H1 (cell line): ENCODE results near the gene CGREF1. TPM values are rescaled to one million over a fixed set of nuclear protein-coding genes. Genes with fewer than 3 reads are reported as not detected.

ENCODE experiments used
- CTCF ChIA-PET: fragments of 300-600 bp; sonication (Branson Sonifier 250); formaldehyde crosslinking; loops from one replicate; lab custom pipeline; 2021; ENCODE audit not compliant: partially characterized antibody; lab: Charles Lee
- POLR2A ChIA-PET: fragments of 300-600 bp; sonication (Branson Sonifier 250); formaldehyde crosslinking; loops from one replicate; lab custom pipeline; 2021; ENCODE audit warnings: inconsistent platforms; ENCODE audit not compliant: partially characterized antibody; lab: Charles Lee
- DNase-seq, 2 experiments: peaks; one replicate each; pipeline versions ENCODE4 v3.0.0 to v3.0.0-alpha.2; 2010 to 2022; ENCODE audit warnings: low spot score in 2 of 2, low read depth in 1 of 2, mixed read lengths in 1 of 2
- FAIRE-seq: peaks from 2 replicates; lab custom pipeline; 2011; peaks lifted over from hg19 to GRCh38; lab: Jason Lieb, UNC
- H2AFZ ChIP-seq: 2 replicates; pipeline ENCODE4 v1.8.1; 2012; ENCODE audit warnings: low read length, inconsistent platforms
- H2AK5ac ChIP-seq: 2 replicates; pipeline ENCODE4 v1.6.1; 2013; ENCODE audit warnings: low read depth, low read length
- H2BK120ac ChIP-seq: replicated peaks from 2 replicates; pipeline ENCODE3; 2013; ENCODE audit warnings: low read depth, low read length, inconsistent platforms
- H2BK12ac ChIP-seq: 2 replicates; pipeline ENCODE4 v1.6.1; 2013; ENCODE audit warnings: low read depth, low read length
- H2BK15ac ChIP-seq: 2 replicates; pipeline ENCODE4 v1.6.1; 2013; ENCODE audit warnings: low read length
- H2BK20ac ChIP-seq: 2 replicates; pipeline ENCODE4 v1.6.1; 2013; ENCODE audit warnings: low read length
- H2BK5ac ChIP-seq: 2 replicates; pipeline ENCODE4 v1.6.1; 2013; ENCODE audit warnings: low read depth, low read length
- H3K14ac ChIP-seq: 2 replicates; pipeline ENCODE4 v1.6.1; 2013; ENCODE audit warnings: inconsistent platforms; ENCODE audit not compliant: insufficient read length
- H3K18ac ChIP-seq: 2 replicates; pipeline ENCODE4 v1.6.1; 2013; ENCODE audit warnings: low read length; ENCODE audit errors: extremely low read depth
- H3K23ac ChIP-seq: 2 replicates; pipeline ENCODE4 v1.6.1; 2013; ENCODE audit warnings: inconsistent platforms; ENCODE audit not compliant: insufficient read length
- H3K23me2 ChIP-seq: 2 replicates; pipeline ENCODE4 v1.6.1; 2013; ENCODE audit warnings: low read depth, low read length
- H3K27ac ChIP-seq: 2 replicates; pipeline ENCODE4 v1.6.1; 2011; ENCODE audit warnings: low read depth, low read length, inconsistent platforms
- H3K27me3 ChIP-seq, 4 experiments: replicated peaks in 1 of 4; 1 replicate in 1 of 4; 2 replicates in 3 of 4; pipeline versions ENCODE4 v1.6.1 to v1.8.1; 2011 to 2013; ENCODE audit warnings: low read length in 3 of 4, mild to moderate bottlenecking in 3 of 4, inconsistent platforms in 2 of 4, mixed read lengths in 2 of 4, moderate library complexity in 1 of 4; ENCODE audit not compliant: control insufficient read depth in 3 of 4, insufficient read depth in 3 of 4; ENCODE audit errors: extremely low read depth in 1 of 4
- H3K36me3 ChIP-seq, 4 experiments: 2 replicates each; pipeline versions ENCODE4 v1.6.1 to v1.8.1; 2011 to 2013; ENCODE audit warnings: mild to moderate bottlenecking in 4 of 4, low read length in 3 of 4, moderate library complexity in 2 of 4, control low read depth in 1 of 4, inconsistent platforms in 1 of 4; ENCODE audit not compliant: insufficient read depth in 4 of 4, control insufficient read depth in 2 of 4
- H3K4ac ChIP-seq: replicated peaks from 2 replicates; pipeline ENCODE3; 2013; ENCODE audit warnings: low read length, low read depth, mixed read lengths, inconsistent platforms; ENCODE audit not compliant: insufficient read length
- H3K4me1 ChIP-seq, 4 experiments: replicated peaks in 1 of 4; 1 replicate in 1 of 4; 2 replicates in 3 of 4; pipeline versions ENCODE4 v1.6.1 to v1.8.1; 2011 to 2013; ENCODE audit warnings: low read length in 3 of 4, inconsistent platforms in 2 of 4, mixed read lengths in 1 of 4; ENCODE audit not compliant: insufficient read depth in 4 of 4, control insufficient read depth in 3 of 4
- H3K4me2 ChIP-seq, 2 experiments: 2 replicates each; pipeline versions ENCODE4 v1.6.1 to v1.8.1; 2011 to 2013; ENCODE audit warnings: low read depth in 2 of 2, low read length in 2 of 2, control low read depth in 1 of 2, inconsistent platforms in 1 of 2, mild to moderate bottlenecking in 1 of 2; ENCODE audit not compliant: insufficient read depth in 1 of 2
- H3K4me3 ChIP-seq, 4 experiments: fragments of 200-600, 300-600 bp in 1 of 4; sonication (generic), shearing (Covaris generic), sonication (Bioruptor Twin) in 1 of 4; 2 replicates each; pipeline versions ENCODE4 v1.5.1 to v1.8.1; 2011 to 2016; ENCODE audit warnings: low read length in 4 of 4, low read depth in 3 of 4, control low read depth in 2 of 4, inconsistent platforms in 2 of 4, mild to moderate bottlenecking in 2 of 4, mixed read lengths in 1 of 4, moderate library complexity in 1 of 4; ENCODE audit not compliant: insufficient read depth in 2 of 4; ENCODE audit errors: extremely low read depth in 1 of 4
- H3K56ac ChIP-seq: replicated peaks from 2 replicates; pipeline ENCODE3; 2013; ENCODE audit warnings: low read depth, mild to moderate bottlenecking, mixed read lengths, low read length, inconsistent platforms; ENCODE audit not compliant: insufficient read length
- H3K79me1 ChIP-seq: 2 replicates; pipeline ENCODE4 v1.6.1; 2013; ENCODE audit warnings: low read depth, low read length, control low read depth
- H3K79me2 ChIP-seq, 2 experiments: 2 replicates each; pipeline versions ENCODE4 v1.6.1 to v1.8.1; 2012 to 2013; ENCODE audit warnings: low read length in 2 of 2, mild to moderate bottlenecking in 2 of 2, inconsistent platforms in 1 of 2; ENCODE audit not compliant: insufficient read depth in 2 of 2, control insufficient read depth in 1 of 2
- H3K9ac ChIP-seq, 4 experiments: replicated peaks in 1 of 4; 1 replicate in 1 of 4; 2 replicates in 3 of 4; pipeline versions ENCODE4 v1.6.1 to v1.8.1; 2011 to 2013; ENCODE audit warnings: low read depth in 3 of 4, low read length in 3 of 4, control low read depth in 2 of 4, mild to moderate bottlenecking in 2 of 4, moderate library complexity in 2 of 4, inconsistent platforms in 1 of 4; ENCODE audit errors: extremely low read depth in 1 of 4
- H3K9me3 ChIP-seq, 2 experiments: 2 replicates each; pipeline versions ENCODE4 v1.6.1 to v1.8.1; 2012 to 2013; ENCODE audit warnings: mild to moderate bottlenecking in 2 of 2, moderate library complexity in 2 of 2, control low read depth in 1 of 2, inconsistent platforms in 1 of 2, low read depth in 1 of 2, low read length in 1 of 2, mixed read lengths in 1 of 2; ENCODE audit not compliant: insufficient read depth in 2 of 2
- H4K20me1 ChIP-seq, 2 experiments: replicated peaks in 1 of 2; 2 replicates each; pipeline versions ENCODE3 to v1.8.1; 2011 to 2013; ENCODE audit warnings: inconsistent platforms in 2 of 2, low read length in 2 of 2, mild to moderate bottlenecking in 1 of 2; ENCODE audit not compliant: insufficient read depth in 2 of 2, control insufficient read depth in 1 of 2
- H4K5ac ChIP-seq: 2 replicates; pipeline ENCODE4 v1.6.1; 2013; ENCODE audit warnings: low read length, low read depth, mixed read lengths, inconsistent platforms; ENCODE audit not compliant: insufficient read length
- H4K8ac ChIP-seq: 2 replicates; pipeline ENCODE4 v1.8.0; 2013; ENCODE audit warnings: mild to moderate bottlenecking, moderate library complexity, low read length, inconsistent platforms; ENCODE audit not compliant: insufficient read depth; ENCODE audit errors: extremely low read depth
- H4K91ac ChIP-seq: replicated peaks from 2 replicates; pipeline ENCODE3; 2013; ENCODE audit warnings: low read length, mixed read lengths, inconsistent platforms; ENCODE audit not compliant: insufficient read length
- BACH1 ChIP-seq: IDR thresholded peaks from 2 replicates; pipeline ENCODE4 v1.6.1; 2012; ENCODE audit warnings: low read length, improper control_type of control experiment
- CBX8 ChIP-seq: fragments of 300-800, 300-1000 bp; sonication (generic); IDR thresholded peaks from 2 replicates; pipeline ENCODE4 v1.7.1; 2016; ENCODE audit warnings: low read depth, low read length, borderline replicate concordance
- CREB1 ChIP-seq: IDR thresholded peaks from 2 replicates; pipeline ENCODE4 v1.6.1; 2012; ENCODE audit warnings: inconsistent platforms
- EP300 ChIP-seq, 2 experiments: IDR thresholded peaks; 1 replicate in 1 of 2; 2 replicates in 1 of 2; pipeline ENCODE4 v1.6.1; 2011 to 2012; ENCODE audit warnings: low read depth in 2 of 2, low read length in 2 of 2, mild to moderate bottlenecking in 2 of 2, borderline replicate concordance in 1 of 2, inconsistent platforms in 1 of 2, moderate library complexity in 1 of 2
- GTF2F1 ChIP-seq: IDR thresholded peaks from 2 replicates; pipeline ENCODE4 v1.6.1; 2012; ENCODE audit warnings: low read depth, low read length, improper control_type of control experiment, borderline replicate concordance
- KDM1A ChIP-seq: fragments of 200-600, 300-600 bp; sonication (generic); IDR thresholded peaks from 2 replicates; pipeline ENCODE4 v1.7.1; 2016; ENCODE audit warnings: mild to moderate bottlenecking, low read length, borderline replicate concordance
- SIN3A ChIP-seq, 2 experiments: IDR thresholded peaks in 1 of 2; conservative IDR thresholded peaks in 1 of 2; 2 replicates each; pipeline ENCODE4 v1.6.1; 2011 to 2012; ENCODE audit warnings: low read length in 2 of 2, improper control_type of control experiment in 1 of 2, low read depth in 1 of 2, mild to moderate bottlenecking in 1 of 2
- SP1 ChIP-seq: IDR thresholded peaks from 2 replicates; pipeline ENCODE4 v1.6.1; 2011; ENCODE audit warnings: low read depth, low read length
- TAF7 ChIP-seq: optimal IDR thresholded peaks from 2 replicates; pipeline ENCODE3; 2011; ENCODE audit warnings: low read depth, mild to moderate bottlenecking, inconsistent platforms, low read length, moderate library complexity, borderline replicate concordance
- WGBS, 2 experiments: shearing (Covaris generic) in 1 of 2; methylation state at CpG; one replicate each; pipeline versions ENCODE4 v1.1.6 to v1.1.7; 2013 to 2015; ENCODE audit warnings: low lambda C conversion rate in 2 of 2, mixed read lengths in 2 of 2, inconsistent platforms in 1 of 2, low coverage in 1 of 2, missing lambda C conversion rate in 1 of 2; ENCODE audit not compliant: insufficient replicate concordance in 2 of 2, insufficient coverage in 1 of 2, insufficient read length in 1 of 2; ENCODE audit errors: extremely low coverage in 1 of 2, missing lambda C conversion rate in 1 of 2; 5-methylcytosine and 5-hydroxymethylcytosine counted together
- polyA plus RNA-seq, 7 experiments: library from polyadenylated mRNA; depleted of rRNA in 3 of 7; stranded (reverse) in 5 of 7; unstranded in 2 of 7; fragments of >200 nt in 5 of 7; fragments of 200-250 nt in 2 of 7; gene quantifications; 1 replicate in 5 of 7; 2 replicates in 1 of 7; 4 replicates in 1 of 7; pipeline versions ENCODE4 v1.2.1 to v1.2.3, GENCODE V29; 2011 to 2013; ENCODE audit warnings: missing spikeins in 2 of 7, mixed read lengths in 2 of 7
- total RNA-seq: library from RNA; stranded (reverse); fragmentation: NEBNext Ultra II Directional; extraction: Animal tissue kit (Norgen Biotek cat#: 25700); gene quantifications from 2 replicates; pipeline ENCODE4 v1.2.1, GENCODE V29; 2021
- TF ChIP-seq, protein P1 (sequence below): IDR thresholded peaks from 2 replicates; pipeline ENCODE4 v1.6.1; 2011; ENCODE audit warnings: low read length, improper control_type of control experiment

CGREF1 gene
- total and polyA plus RNA-seq, 2 of the 8 experiments (the other 6 are each of a cell fraction or from before 2014, with no cell fraction given), result 2.5 to 3.4 TPM

DNA sequence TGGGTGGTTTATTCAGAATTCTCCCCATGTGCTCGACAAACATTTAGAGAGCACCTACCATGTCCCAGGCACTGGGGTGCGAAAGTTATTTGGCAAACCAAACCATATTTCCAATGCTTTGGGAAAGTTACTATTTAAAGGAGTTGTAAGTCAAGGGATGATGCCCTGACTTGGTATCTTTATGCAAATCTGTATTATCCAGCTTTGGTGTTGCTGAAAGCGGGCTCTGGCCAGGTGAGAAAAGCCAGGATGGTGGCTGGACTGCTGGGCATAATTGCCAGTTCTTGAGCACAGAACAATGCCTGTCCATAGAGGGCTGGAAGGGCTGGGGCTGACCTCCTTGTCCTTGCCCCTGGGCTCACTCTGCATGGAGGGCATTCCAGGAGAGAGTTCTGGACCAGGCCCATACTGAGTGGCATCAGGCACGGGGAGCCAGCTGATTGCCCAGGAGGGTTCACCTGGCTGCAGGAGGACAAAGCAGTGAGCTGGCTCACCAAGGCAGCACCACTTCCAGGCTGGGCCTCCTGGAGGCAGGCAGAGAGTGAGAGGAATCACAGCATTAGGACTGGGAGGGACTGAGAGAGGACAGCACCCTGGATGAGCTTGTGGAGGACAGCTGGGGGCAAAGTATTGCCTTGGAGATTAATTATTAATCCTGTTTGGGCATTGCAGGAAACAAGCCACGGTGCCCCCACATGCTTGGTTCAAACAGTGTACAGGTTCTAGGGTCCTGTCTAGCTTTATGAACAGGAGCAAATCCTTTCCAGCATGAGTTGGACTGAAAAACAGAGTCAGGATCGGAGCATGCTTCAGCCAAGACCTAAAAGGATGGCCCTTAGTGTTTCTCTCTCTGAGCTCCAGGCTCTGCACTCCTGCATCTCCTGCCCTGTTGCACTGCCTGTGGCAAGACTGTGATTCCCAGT, 25.2 kb downstream of the CGREF1 start:
- Histone ChIP-seq H3K4me3 (no peak overlapping the region), H2BK120ac (no peak overlapping the region), H4K91ac (no peak overlapping the region), H3K9ac (no peak overlapping the region), H3K79me1 (no peaks in the 10 kb centered on the region; the same call in 1 of the 2 replicates), H2AFZ (no peak overlapping the region), H3K18ac (no peak overlapping the region), H3K9me3 (no peaks in the 10 kb centered on the region), H3K4me2 (no peak overlapping the region), H2BK12ac (no peak overlapping the region), H3K4me1 (peaks cover 0 to 2% (median under 1%) of the 10 kb centered on the region in 4 experiments; a peak in 2 of 7 replicates), H4K8ac (no peak overlapping the region), H3K23me2 (no peaks in the 10 kb centered on the region), H2BK20ac (no peak overlapping the region), H4K20me1 (peaks cover 1 to 6% of the 10 kb centered on the region in 2 experiments), H3K4ac (no peak overlapping the region), H3K14ac (no peak overlapping the region), H2BK15ac (no peak overlapping the region), H3K79me2 (no peaks in the 10 kb centered on the region), H3K27me3 (no peaks in the 10 kb centered on the region), H4K5ac (no peak overlapping the region), H3K27ac (no peak overlapping the region), H3K36me3 (no peaks in the 10 kb centered on the region), H3K23ac (no peak overlapping the region), H2BK5ac (no peak overlapping the region), H3K56ac (no peak overlapping the region), H2AK5ac (no peak overlapping the region)
- ChIA-PET CTCF (interaction anchor here (0.7 to 12.7 kb wide), 13 partner anchors 8 to 188 kb away, joined by 3 to 120 read pairs (median 4); partner anchors contain the start of gene PREB), POLR2A (interaction anchor here (1.1 to 1.5 kb wide), 3 partner anchors 21 to 129 kb away, joined by 3 to 6 read pairs (median 4); no protein-coding TSS in a partner anchor)
- WGBS, 2 experiments, result 80% methylated on average over 6 of the region's 6 CpGs; no CpG with 5 or more reads in 1 of the 2 experiments
- DNase-seq (no peak), FAIRE-seq (no peak)
- no peak for TF ChIP-seq SIN3A (conservative IDR thresholded peaks at IDR 0.05 in 1 of 2, IDR thresholded peaks at IDR 0.05 in 1 of 2; ENCODE audit: low read depth in 1 of 2, low read length in 2 of 2)
- TF ChIP-seq, protein P1, sequence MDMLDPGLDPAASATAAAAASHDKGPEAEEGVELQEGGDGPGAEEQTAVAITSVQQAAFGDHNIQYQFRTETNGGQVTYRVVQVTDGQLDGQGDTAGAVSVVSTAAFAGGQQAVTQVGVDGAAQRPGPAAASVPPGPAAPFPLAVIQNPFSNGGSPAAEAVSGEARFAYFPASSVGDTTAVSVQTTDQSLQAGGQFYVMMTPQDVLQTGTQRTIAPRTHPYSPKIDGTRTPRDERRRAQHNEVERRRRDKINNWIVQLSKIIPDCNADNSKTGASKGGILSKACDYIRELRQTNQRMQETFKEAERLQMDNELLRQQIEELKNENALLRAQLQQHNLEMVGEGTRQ, result no peak
- TF ChIP-seq CBX8, result no peak
- TF ChIP-seq GTF2F1, result no peak
- TF ChIP-seq SP1, result no peak
- TF ChIP-seq EP300 (IDR thresholded peaks at IDR 0.05; ENCODE audit: borderline replicate concordance in 1 of 2, low read depth in 2 of 2, low read length in 2 of 2), result no peak
- TF ChIP-seq BACH1, result no peak
- no peak for TF ChIP-seq TAF7
- no peak for TF ChIP-seq KDM1A
- no peak for TF ChIP-seq CREB1
